WTC11 (cell line): Measurements from ENCODE around the gene IRF7. TPM values are rescaled to one million over a fixed set of nuclear protein-coding genes. Genes with fewer than 3 reads are reported as not detected.

ENCODE experiments used
- ATAC-seq: fragments of 200-7000 bp; cut with Tn5 transposase; 2 replicates; pipeline ENCODE4 v1.10.0; 2021; ENCODE audit warnings: mild to moderate bottlenecking, moderate library complexity
- CTCF ChIA-PET: fragments of 300-600 bp; sonication (Branson Sonifier 250); formaldehyde crosslinking; loops from one replicate; lab custom pipeline; 2021; ENCODE audit warnings: antibody characterized with exemption; lab: Charles Lee
- POLR2A ChIA-PET: fragments of 350-600 bp; sonication (Branson Sonifier 250); formaldehyde crosslinking; loops from one replicate; lab custom pipeline; 2021; ENCODE audit warnings: antibody characterized with exemption; lab: Charles Lee
- DNase-seq: peaks from one replicate; pipeline ENCODE4 v3.0.0; 2021; ENCODE audit warnings: low spot score
- H3K27ac Mint-ChIP-seq: 2 replicates; pipeline ENCODE4 v1.8.0; 2021; ENCODE audit warnings: mixed read lengths
- H3K27me3 Mint-ChIP-seq: 2 replicates; pipeline ENCODE4 v1.8.0; 2021; ENCODE audit warnings: low read depth, mild to moderate bottlenecking, moderate library complexity, mixed read lengths
- H3K36me3 Mint-ChIP-seq: 2 replicates; pipeline ENCODE4 v1.8.0; 2021; ENCODE audit warnings: mixed read lengths
- H3K4me1 Mint-ChIP-seq: 2 replicates; pipeline ENCODE4 v1.8.0; 2022; ENCODE audit warnings: mixed read lengths
- H3K4me3 Mint-ChIP-seq: 2 replicates; pipeline ENCODE4 v1.8.0; 2021; ENCODE audit warnings: mild to moderate bottlenecking, moderate library complexity, mixed read lengths
- H3K9me3 Mint-ChIP-seq: 2 replicates; pipeline ENCODE4 v1.8.0; 2021; ENCODE audit warnings: mixed read lengths
- ARID4B ChIP-seq: sonication (generic); formaldehyde crosslinking; IDR thresholded peaks from 2 replicates; pipeline ENCODE4 v1.8.0; 2023; ENCODE audit warnings: missing genetic modification reagents, mild to moderate bottlenecking, borderline replicate concordance
- ATF1 ChIP-seq: sonication (generic); formaldehyde crosslinking; IDR thresholded peaks from 2 replicates; pipeline ENCODE4 v1.8.1; 2023; ENCODE audit warnings: mild to moderate bottlenecking, moderate library complexity, missing genetic modification reagents
- E2F4 ChIP-seq: sonication (generic); formaldehyde crosslinking; IDR thresholded peaks from 2 replicates; pipeline ENCODE4 v1.8.1; 2022; ENCODE audit warnings: low read depth, mild to moderate bottlenecking, moderate library complexity, missing genetic modification reagents, borderline replicate concordance
- E2F5 ChIP-seq: sonication (generic); formaldehyde crosslinking; IDR thresholded peaks from 2 replicates; pipeline ENCODE4 v1.8.1; 2022; ENCODE audit warnings: mild to moderate bottlenecking, moderate library complexity, missing genetic modification reagents
- FOXJ3 ChIP-seq: sonication (generic); formaldehyde crosslinking; IDR thresholded peaks from 2 replicates; pipeline ENCODE4 v1.9.0; 2021; ENCODE audit warnings: missing genetic modification reagents, mild to moderate bottlenecking, borderline replicate concordance
- FOXP1 ChIP-seq: sonication (generic); formaldehyde crosslinking; IDR thresholded peaks from 2 replicates; pipeline ENCODE4 v1.8.0; 2022; ENCODE audit warnings: missing genetic modification reagents, mild to moderate bottlenecking, moderate library complexity, borderline replicate concordance
- GTF2I ChIP-seq: fragments of 250-450 bp; sonication (Bioruptor Pico); conservative IDR thresholded peaks from 2 replicates; pipeline ENCODE4 v1.4.0; 2021; ENCODE audit warnings: mild to moderate bottlenecking
- HMGA2 ChIP-seq: fragments of 250-450 bp; sonication (Bioruptor Pico); IDR thresholded peaks from 2 replicates; pipeline ENCODE4 v1.4.0; 2021; ENCODE audit warnings: mild to moderate bottlenecking, moderate library complexity
- IRF1 ChIP-seq: sonication (generic); formaldehyde crosslinking; IDR thresholded peaks from 2 replicates; pipeline ENCODE4 v1.8.0; 2023; ENCODE audit warnings: missing genetic modification reagents
- IRF2 ChIP-seq: sonication (generic); formaldehyde crosslinking; IDR thresholded peaks from 2 replicates; pipeline ENCODE4 v1.8.0; 2022; ENCODE audit warnings: low read depth, missing genetic modification reagents, borderline replicate concordance
- JUN ChIP-seq: sonication (generic); formaldehyde crosslinking; IDR thresholded peaks from 2 replicates; pipeline ENCODE4 v1.8.0; 2023; ENCODE audit warnings: mild to moderate bottlenecking, missing genetic modification reagents
- MAX ChIP-seq: sonication (generic); formaldehyde crosslinking; IDR thresholded peaks from 2 replicates; pipeline ENCODE4 v1.8.0; 2022; ENCODE audit warnings: mild to moderate bottlenecking, missing genetic modification reagents
- NR3C1 ChIP-seq: sonication (generic); formaldehyde crosslinking; conservative IDR thresholded peaks from 2 replicates; pipeline ENCODE4 v1.8.1; 2023; ENCODE audit warnings: low read depth, mild to moderate bottlenecking, missing genetic modification reagents
- RELA ChIP-seq: sonication (generic); formaldehyde crosslinking; IDR thresholded peaks from 2 replicates; pipeline ENCODE4 v1.8.1; 2022; ENCODE audit warnings: missing genetic modification reagents, mild to moderate bottlenecking, borderline replicate concordance
- RORB ChIP-seq: fragments of 250-450 bp; sonication (Bioruptor Pico); IDR thresholded peaks from 2 replicates; pipeline ENCODE4 v1.9.0; 2021; ENCODE audit warnings: mild to moderate bottlenecking
- TEAD1 ChIP-seq: sonication (generic); formaldehyde crosslinking; IDR thresholded peaks from 2 replicates; pipeline ENCODE4 v1.8.0; 2022; ENCODE audit warnings: mild to moderate bottlenecking, missing genetic modification reagents
- ZBTB43 ChIP-seq: sonication (generic); formaldehyde crosslinking; IDR thresholded peaks from 2 replicates; pipeline ENCODE4 v1.8.1; 2023; ENCODE audit warnings: mild to moderate bottlenecking, missing genetic modification reagents
- ZNF219 ChIP-seq: sonication (generic); formaldehyde crosslinking; IDR thresholded peaks from 2 replicates; pipeline ENCODE4 v1.8.0; 2023; ENCODE audit warnings: missing genetic modification reagents, mild to moderate bottlenecking, borderline replicate concordance
- ZNF232 ChIP-seq: sonication (generic); formaldehyde crosslinking; IDR thresholded peaks from 2 replicates; pipeline ENCODE4 v1.8.0; 2022; ENCODE audit warnings: mild to moderate bottlenecking, missing genetic modification reagents
- total RNA-seq: library from RNA; stranded (reverse); gene quantifications from 3 replicates; pipeline ENCODE4 v1.2.3, GENCODE V29; 2021

Gene IRF7
- total RNA-seq, 1 experiment from 2014 or later = 11.1 TPM

- Mint-ChIP-seq H3K4me3 (peak overlapping the region; percentile 20; the same call in 1 of the 2 replicates), H3K27me3 (no peaks in the 10 kb centered on the region), H3K27ac (0 out of 2 replicates have a peak overlapping the region, but pooled peaks have one; percentile 27), H3K9me3 (no peaks in the 10 kb centered on the region), H3K4me1 (0 out of 2 replicates have a peak, but pooled peaks cover 4% of the 10 kb centered on the region), H3K36me3 (peaks cover 8% of the 10 kb centered on the region)
- no peak for DNase-seq
- no peak for ATAC-seq
- TF ChIP-seq ZNF232 (CRISPR knock-in tag) = no peak
- 0 out of 2 replicates have a peak, but pooled peaks have one; percentile 31 for TF ChIP-seq E2F5
- POLR2A ChIA-PET = interaction anchor here (0.6 to 1.0 kb wide), 2 partner anchors 38 to 120 kb away, joined by 3 to 4 read pairs; no protein-coding TSS in a partner anchor
- CTCF ChIA-PET = interaction anchor here (0.6 to 2.8 kb wide), 5 partner anchors 24 to 208 kb away, joined by 3 to 14 read pairs (median 3); no protein-coding TSS in a partner anchor
These were observed 1.6 kb downstream of the IRF7 start for GRCh38 chr11:614021-614622.

GRCh38 chr11:613369-613968 is 2.3 kb downstream of the IRF7 start:
- CTCF ChIA-PET = interaction anchor here (0.5 to 2.8 kb wide), 8 partner anchors 22 to 150 kb away, joined by 3 to 14 read pairs (median 4); no protein-coding TSS in a partner anchor
- H3K27ac Mint-ChIP-seq = no peak overlapping the region

More at GRCh38 chr11:613369-613968, 2.3 kb downstream of the IRF7 start:
- H3K4me3 Mint-ChIP-seq = no peak overlapping the region
- no peak for TF ChIP-seq FOXP1
- no peak for TF ChIP-seq TEAD1
- no peak for TF ChIP-seq MAX (CRISPR knock-in tag)
- TF ChIP-seq FOXJ3 = no peak
- no peak for TF ChIP-seq ZNF219 (CRISPR knock-in tag)
- no peak for TF ChIP-seq NR3C1 (CRISPR knock-in tag)
- no peak for TF ChIP-seq IRF1
- TF ChIP-seq ATF1 = no peak
- no peak for TF ChIP-seq HMGA2
- TF ChIP-seq JUN (CRISPR knock-in tag) = no peak
- no peak for TF ChIP-seq RELA (CRISPR knock-in tag)
- TF ChIP-seq ARID4B = no peak
- no peak for TF ChIP-seq GTF2I
- no peak for TF ChIP-seq E2F4 (CRISPR knock-in tag)
- no peak for TF ChIP-seq IRF2 (CRISPR knock-in tag)
- TF ChIP-seq ZBTB43 = no peak
- TF ChIP-seq RORB (CRISPR knock-in tag) = no peak
- H3K27me3 Mint-ChIP-seq = no peaks in the 10 kb centered on the region
- peak; percentile 82 for DNase-seq
- peaks cover 10% of the 10 kb centered on the region for H3K36me3 Mint-ChIP-seq
- no peaks in the 10 kb centered on the region for H3K9me3 Mint-ChIP-seq
- H3K4me1 Mint-ChIP-seq = 0 out of 2 replicates have a peak, but pooled peaks cover 4% of the 10 kb centered on the region
- POLR2A ChIA-PET = interaction anchor here (0.6 to 1.0 kb wide), 2 partner anchors 38 to 120 kb away, joined by 3 to 4 read pairs; no protein-coding TSS in a partner anchor
- peak; percentile 55 for ATAC-seq
